Calu3 (cell line): Measurements from ENCODE around the gene CEP41. TPM values are rescaled to one million over a fixed set of nuclear protein-coding genes. Genes with fewer than 3 reads are reported as not detected.
"Not testable (repeated sequence)": the region's sequence is repeated elsewhere in the genome, so short reads cannot be mapped to it uniquely, and the experiment has no call there.

Experiments used
- BruUV-seq: library from RNA; stranded (reverse); fragments of 400-500 nt; replicated peaks from 2 replicates; lab custom pipeline; 2021; lab: Mats Ljungman, UMichigan
- CTCF ChIA-PET: fragments of 300-600 bp; sonication (Branson Sonifier 250); formaldehyde crosslinking; loops from one replicate; lab custom pipeline; 2022; ENCODE audit warnings: antibody characterized with exemption; lab: Charles Lee
- DNase-seq: peaks from one replicate; pipeline ENCODE4 v3.0.0; 2022
- H3K27ac Mint-ChIP-seq: one replicate; pipeline ENCODE4 v1.8.0; 2022; ENCODE audit warnings: mixed read lengths; ENCODE audit not compliant: unreplicated experiment
- H3K27me3 Mint-ChIP-seq: one replicate; pipeline ENCODE4 v1.8.0; 2022; ENCODE audit warnings: mixed read lengths; ENCODE audit not compliant: unreplicated experiment
- H3K36me3 Mint-ChIP-seq: one replicate; pipeline ENCODE4 v1.8.0; 2022; ENCODE audit warnings: mild to moderate bottlenecking, moderate library complexity, mixed read lengths; ENCODE audit not compliant: insufficient read depth, unreplicated experiment
- H3K4me1 Mint-ChIP-seq: one replicate; pipeline ENCODE4 v1.8.0; 2022; ENCODE audit warnings: mild to moderate bottlenecking, low read depth, mixed read lengths; ENCODE audit not compliant: unreplicated experiment
- H3K4me3 Mint-ChIP-seq: one replicate; pipeline ENCODE4 v1.8.0; 2022; ENCODE audit warnings: mild to moderate bottlenecking, low read depth, moderate library complexity, mixed read lengths; ENCODE audit not compliant: unreplicated experiment
- H3K9me3 Mint-ChIP-seq: one replicate; pipeline ENCODE4 v1.8.0; 2022; ENCODE audit warnings: low read depth, mixed read lengths; ENCODE audit not compliant: unreplicated experiment
- intact Hi-C: fragments of 100-400 bp; cut with micrococcal nuclease; formaldehyde crosslinking; loops from one replicate; pipeline ENCODE4 v1.10.0; 2022; ENCODE audit not compliant: unreplicated experiment
- total RNA-seq: library from RNA; stranded (reverse); gene quantifications from 2 replicates; pipeline ENCODE4 v1.2.3, GENCODE V29; 2022
- TF ChIP-seq, protein P1 (sequence below): fragments of 200-600 bp; IDR thresholded peaks from one replicate; pipeline ENCODE4 v1.8.0; 2022; ENCODE audit warnings: antibody characterized with exemption; ENCODE audit not compliant: unreplicated experiment

Gene CEP41
- total RNA-seq, 1 experiment from 2014 or later, result 21.6 TPM

- peaks cover 38% of the 10 kb centered on the region for H3K27me3 Mint-ChIP-seq
- H3K4me3 Mint-ChIP-seq, result no peak overlapping the region
- no peaks in the 10 kb centered on the region for H3K4me1 Mint-ChIP-seq
- no peak overlapping the region for H3K27ac Mint-ChIP-seq
- intact Hi-C loops, result no loop called here
- TF ChIP-seq, protein P1, sequence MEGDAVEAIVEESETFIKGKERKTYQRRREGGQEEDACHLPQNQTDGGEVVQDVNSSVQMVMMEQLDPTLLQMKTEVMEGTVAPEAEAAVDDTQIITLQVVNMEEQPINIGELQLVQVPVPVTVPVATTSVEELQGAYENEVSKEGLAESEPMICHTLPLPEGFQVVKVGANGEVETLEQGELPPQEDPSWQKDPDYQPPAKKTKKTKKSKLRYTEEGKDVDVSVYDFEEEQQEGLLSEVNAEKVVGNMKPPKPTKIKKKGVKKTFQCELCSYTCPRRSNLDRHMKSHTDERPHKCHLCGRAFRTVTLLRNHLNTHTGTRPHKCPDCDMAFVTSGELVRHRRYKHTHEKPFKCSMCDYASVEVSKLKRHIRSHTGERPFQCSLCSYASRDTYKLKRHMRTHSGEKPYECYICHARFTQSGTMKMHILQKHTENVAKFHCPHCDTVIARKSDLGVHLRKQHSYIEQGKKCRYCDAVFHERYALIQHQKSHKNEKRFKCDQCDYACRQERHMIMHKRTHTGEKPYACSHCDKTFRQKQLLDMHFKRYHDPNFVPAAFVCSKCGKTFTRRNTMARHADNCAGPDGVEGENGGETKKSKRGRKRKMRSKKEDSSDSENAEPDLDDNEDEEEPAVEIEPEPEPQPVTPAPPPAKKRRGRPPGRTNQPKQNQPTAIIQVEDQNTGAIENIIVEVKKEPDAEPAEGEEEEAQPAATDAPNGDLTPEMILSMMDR, result no peak
- no TSS peak for BruUV-seq
- peaks cover 2% of the 10 kb centered on the region for H3K9me3 Mint-ChIP-seq
- no peak for DNase-seq
- H3K36me3 Mint-ChIP-seq, result no peaks in the 10 kb centered on the region
- CTCF ChIA-PET, result interaction anchor here (0.6 kb wide), 1 partner anchor 163 kb away, joined by 3 read pairs; no protein-coding TSS in a partner anchor
Measured at GRCh38 chr7:130458257-130458656, 17.4 kb upstream of the CEP41 start.

DNA sequence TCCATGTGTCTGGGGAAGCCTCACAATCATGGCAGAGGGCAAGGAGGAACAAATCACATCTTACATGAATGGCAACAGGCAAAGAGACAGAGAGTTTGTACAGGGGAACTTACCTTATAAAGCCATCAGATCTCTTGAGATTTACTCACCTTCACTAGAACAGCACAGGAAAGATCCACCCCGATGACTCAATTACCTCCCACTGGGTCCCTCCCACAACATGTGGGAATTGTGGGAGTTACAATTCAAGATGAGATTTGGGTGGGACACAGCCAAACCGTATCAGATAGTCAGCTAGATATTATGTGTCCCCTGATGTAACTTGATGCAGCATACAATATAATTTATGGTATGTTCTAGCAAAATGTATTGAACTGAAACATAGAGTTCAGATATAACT, 14.1 kb upstream of the CEP41 start:
- Mint-ChIP-seq H3K27ac (no peak overlapping the region), H3K27me3 (peaks cover 28% of the 10 kb centered on the region), H3K4me3 (no peak overlapping the region), H3K36me3 (no peaks in the 10 kb centered on the region), H3K4me1 (no peaks in the 10 kb centered on the region), H3K9me3 (peaks cover 2% of the 10 kb centered on the region)
- no TSS peak for BruUV-seq
- no peak for DNase-seq
- intact Hi-C loops, result no loop called here
- CTCF ChIA-PET, result no interaction called here
- TF ChIP-seq, protein P1, result no peak

- no peak overlapping the region for H3K27ac Mint-ChIP-seq
- DNase-seq, result no peak
- no TSS peak for BruUV-seq
- no peaks in the 10 kb centered on the region for H3K4me1 Mint-ChIP-seq
- CTCF ChIA-PET, result interaction anchor here (0.6 to 1.0 kb wide), 2 partner anchors 12 to 116 kb away, joined by 3 to 4 read pairs; partner anchors contain the start of gene CEP41
- H3K4me3 Mint-ChIP-seq, result no peak overlapping the region
- H3K27me3 Mint-ChIP-seq, result peaks cover 28% of the 10 kb centered on the region
- H3K9me3 Mint-ChIP-seq, result peaks cover 3% of the 10 kb centered on the region
- intact Hi-C loops, result no loop called here
- TF ChIP-seq, protein P1, result no peak
- no peaks in the 10 kb centered on the region for H3K36me3 Mint-ChIP-seq
Measured at GRCh38 chr7:130452951-130453350, 12.1 kb upstream of the CEP41 start.

DNA sequence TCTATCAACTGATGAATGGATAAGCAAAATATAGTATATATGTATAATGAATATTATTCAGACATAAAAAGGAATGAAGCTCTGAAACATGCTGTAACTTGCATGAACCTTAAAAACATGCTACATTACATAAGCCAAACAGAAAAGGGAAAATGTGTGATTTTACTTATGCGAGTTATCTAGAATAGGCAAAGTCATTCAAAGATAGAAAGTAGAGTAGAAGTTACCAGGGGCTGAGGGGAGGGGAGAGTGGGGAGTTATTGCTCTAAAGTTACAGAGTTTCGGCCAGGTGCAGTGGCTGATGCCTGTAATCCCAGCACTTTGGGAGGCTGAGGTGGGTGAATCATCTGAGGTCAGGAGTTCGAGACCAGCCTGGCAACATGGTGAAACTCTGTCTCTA, 10.5 kb upstream of the CEP41 start:
- H3K4me3 Mint-ChIP-seq, H3K27ac Mint-ChIP-seq, H3K36me3 Mint-ChIP-seq, H3K9me3 Mint-ChIP-seq, intact Hi-C loops, BruUV-seq, DNase-seq, H3K4me1 Mint-ChIP-seq: not testable (repeated sequence)
- H3K27me3 Mint-ChIP-seq, result peaks cover 28% of the 10 kb centered on the region
- CTCF ChIA-PET, result interaction anchor here (0.7 kb wide), 1 partner anchor 1230 kb away, joined by 4 read pairs; no protein-coding TSS in a partner anchor

GRCh38 chr7:130446259-130446658, 5.4 kb upstream of the CEP41 start:
- Mint-ChIP-seq H3K27me3 (no peaks in the 10 kb centered on the region), H3K4me1 (peaks cover 10% of the 10 kb centered on the region), H3K4me3 (no peak overlapping the region), H3K9me3 (peaks cover 6% of the 10 kb centered on the region), H3K36me3 (peaks cover 6% of the 10 kb centered on the region), H3K27ac (no peak overlapping the region)
- BruUV-seq, result no TSS peak
- CTCF ChIA-PET, result no interaction called here
- intact Hi-C loops, result no loop called here
- no peak for DNase-seq
- TF ChIP-seq, protein P1, result no peak
